Measurements from ENCODE around the gene MOB2.

Gene MOB2

DNA sequence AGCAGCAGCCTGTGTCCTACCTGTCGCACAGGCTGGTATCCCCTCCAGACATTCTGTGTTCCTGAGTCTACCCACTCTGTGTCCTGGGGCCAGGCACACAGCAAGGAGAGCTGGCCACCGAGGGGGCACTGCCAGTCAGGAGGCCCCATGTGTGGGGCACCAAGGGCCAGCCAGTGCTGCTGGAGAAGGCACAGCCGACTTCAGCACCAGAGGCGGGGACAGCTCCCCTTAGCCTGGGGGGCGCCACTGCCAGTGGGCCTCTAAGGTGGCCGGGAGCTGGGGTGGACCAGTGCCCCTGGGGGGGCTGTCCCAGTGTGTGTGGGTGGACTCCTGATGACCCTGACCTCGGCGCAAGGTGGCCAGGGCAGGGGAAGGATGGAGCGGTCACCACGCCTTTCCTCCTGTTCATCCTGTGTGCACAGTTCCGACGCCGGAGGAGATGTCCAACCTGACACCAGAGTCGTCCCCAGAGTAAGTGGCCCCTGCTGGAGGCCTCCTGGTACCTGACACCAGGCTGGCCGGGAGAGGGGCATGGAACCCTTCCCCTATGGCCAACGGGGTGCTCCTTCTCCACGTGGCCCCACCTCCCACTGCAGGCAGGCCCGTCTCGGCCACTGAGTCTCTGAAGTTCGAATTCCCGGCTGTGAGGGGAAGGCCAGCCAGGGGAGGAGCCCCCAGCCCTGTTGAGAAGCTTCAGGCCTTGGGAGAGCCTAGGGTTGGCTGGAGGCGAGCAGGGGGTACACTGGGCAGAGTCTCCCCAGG lies 35.4 kb downstream of the MOB2 start:
- no peaks in the 10 kb centered on the region for H3K36me3 ChIP-seq (replicated peaks)
- no peak overlapping the region for H3K4me3 ChIP-seq (ENCODE audit: low read depth, low read length)
- DNase-seq: no peak
- no peak overlapping the region for H3K27ac ChIP-seq
- no peaks in the 10 kb centered on the region for H3K27me3 ChIP-seq (replicated peaks)
- in situ Hi-C loops (cut with HindIII; ENCODE audit: low pct_ligation_motif_present, low sequenced_read_pairs): no loop called here
- TF ChIP-seq, protein P1, sequence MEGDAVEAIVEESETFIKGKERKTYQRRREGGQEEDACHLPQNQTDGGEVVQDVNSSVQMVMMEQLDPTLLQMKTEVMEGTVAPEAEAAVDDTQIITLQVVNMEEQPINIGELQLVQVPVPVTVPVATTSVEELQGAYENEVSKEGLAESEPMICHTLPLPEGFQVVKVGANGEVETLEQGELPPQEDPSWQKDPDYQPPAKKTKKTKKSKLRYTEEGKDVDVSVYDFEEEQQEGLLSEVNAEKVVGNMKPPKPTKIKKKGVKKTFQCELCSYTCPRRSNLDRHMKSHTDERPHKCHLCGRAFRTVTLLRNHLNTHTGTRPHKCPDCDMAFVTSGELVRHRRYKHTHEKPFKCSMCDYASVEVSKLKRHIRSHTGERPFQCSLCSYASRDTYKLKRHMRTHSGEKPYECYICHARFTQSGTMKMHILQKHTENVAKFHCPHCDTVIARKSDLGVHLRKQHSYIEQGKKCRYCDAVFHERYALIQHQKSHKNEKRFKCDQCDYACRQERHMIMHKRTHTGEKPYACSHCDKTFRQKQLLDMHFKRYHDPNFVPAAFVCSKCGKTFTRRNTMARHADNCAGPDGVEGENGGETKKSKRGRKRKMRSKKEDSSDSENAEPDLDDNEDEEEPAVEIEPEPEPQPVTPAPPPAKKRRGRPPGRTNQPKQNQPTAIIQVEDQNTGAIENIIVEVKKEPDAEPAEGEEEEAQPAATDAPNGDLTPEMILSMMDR (IDR thresholded peaks at IDR 0.05; ENCODE audit: low read depth, low read length, missing control alignments): no peak

DNA sequence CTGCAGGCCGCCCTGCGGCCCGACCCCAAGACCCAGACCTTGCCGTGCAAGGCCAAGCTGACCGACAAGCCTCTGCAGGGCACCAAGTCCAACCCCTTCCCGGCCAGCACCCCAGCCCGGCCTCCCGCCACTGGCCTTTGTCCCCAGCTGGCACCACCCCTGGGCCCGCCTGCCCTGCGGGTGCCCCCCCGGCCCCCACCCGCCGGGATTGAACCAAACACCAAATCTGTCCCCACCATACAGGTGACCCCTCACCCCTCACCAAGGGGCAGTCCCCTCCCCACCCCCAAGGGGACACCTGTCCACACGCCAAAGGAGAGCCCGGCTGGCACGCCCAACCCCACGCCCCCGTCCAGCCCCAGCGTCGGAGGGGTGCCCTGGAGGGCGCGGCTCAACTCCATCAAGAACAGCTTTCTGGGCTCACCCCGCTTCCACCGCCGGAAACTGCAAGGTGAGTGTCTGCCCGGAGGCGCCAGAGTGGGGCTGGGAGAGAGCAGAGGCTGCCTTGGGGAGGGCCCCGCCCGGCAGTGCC lies 36.2 kb downstream of the MOB2 start:
- no peak overlapping the region for H3K4me3 ChIP-seq (ENCODE audit: low read depth, low read length)
- TF ChIP-seq, protein P1 (IDR thresholded peaks at IDR 0.05; ENCODE audit: low read depth, low read length, missing control alignments): no peak
- no peak for DNase-seq
- no peak overlapping the region for H3K27ac ChIP-seq
- H3K27me3 ChIP-seq (replicated peaks): no peaks in the 10 kb centered on the region
- H3K36me3 ChIP-seq (replicated peaks): no peaks in the 10 kb centered on the region
- in situ Hi-C loops (cut with HindIII; ENCODE audit: low pct_ligation_motif_present, low sequenced_read_pairs): no loop called here

DNA sequence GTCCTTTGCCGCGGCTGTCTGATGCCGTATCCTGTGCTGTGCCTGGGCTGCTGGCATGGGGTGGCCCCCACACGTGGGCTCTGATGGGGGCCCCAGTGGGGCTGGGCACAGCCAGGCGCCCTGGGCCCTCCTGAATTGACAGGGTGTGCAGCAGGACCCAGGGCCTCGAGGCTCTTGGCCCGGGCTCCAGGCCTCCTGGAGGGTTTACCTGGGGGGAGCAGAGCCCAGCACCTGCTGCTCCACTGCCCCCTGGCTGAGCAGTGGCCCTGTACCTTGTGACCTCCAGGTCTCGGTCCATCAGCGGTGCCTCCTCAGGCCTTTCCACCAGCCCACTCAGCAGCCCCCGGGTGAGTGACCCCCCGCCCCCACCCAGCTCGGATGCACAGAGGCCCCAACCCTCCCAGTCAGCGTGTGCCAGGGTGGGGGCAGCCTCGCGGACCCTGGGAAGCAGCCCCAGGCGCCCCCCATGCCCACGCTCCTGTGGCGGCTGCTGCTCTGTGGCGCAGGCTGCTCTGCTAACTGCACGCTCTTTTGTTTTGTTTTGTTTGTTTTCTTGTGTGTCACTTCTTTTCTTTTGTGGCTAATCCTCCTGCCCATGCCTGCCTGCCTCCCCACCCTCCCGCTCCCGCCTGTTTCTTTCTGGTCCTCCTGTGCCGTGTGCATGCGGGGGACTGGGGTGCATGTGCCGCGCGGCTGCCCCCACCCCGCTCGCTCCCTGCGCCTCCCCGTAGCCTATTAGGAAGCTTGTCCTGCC lies 36.9 kb downstream of the MOB2 start:
- Histone ChIP-seq H3K4me3 (ENCODE audit: low read depth, low read length) (no peak overlapping the region), H3K36me3 (replicated peaks) (no peaks in the 10 kb centered on the region), H3K27ac (no peak overlapping the region), H3K27me3 (replicated peaks) (no peaks in the 10 kb centered on the region)
- DNase-seq: no peak
- in situ Hi-C loops (cut with HindIII; ENCODE audit: low pct_ligation_motif_present, low sequenced_read_pairs): no loop called here
- TF ChIP-seq, protein P1 (IDR thresholded peaks at IDR 0.05; ENCODE audit: low read depth, low read length, missing control alignments): no peak

DNA sequence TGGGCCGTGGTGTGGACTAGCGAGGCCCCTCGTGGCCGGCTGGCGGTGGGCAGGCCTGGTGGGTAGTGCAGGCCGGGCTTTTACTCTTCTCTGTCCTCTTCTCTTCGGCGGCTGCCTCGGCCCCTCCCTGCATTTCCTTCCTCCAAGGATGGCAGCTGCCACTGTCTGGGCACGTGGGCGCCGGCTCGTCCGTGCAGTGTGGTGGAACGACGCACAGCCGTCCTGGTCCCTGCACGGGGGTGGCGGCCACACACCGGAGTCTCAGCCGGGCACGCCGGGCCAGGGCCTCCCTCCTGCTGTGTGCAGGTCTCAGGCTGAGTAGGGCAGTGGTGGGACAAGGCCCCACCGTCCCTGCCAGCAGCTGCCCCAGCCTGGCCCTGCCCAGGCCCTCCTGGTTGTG lies 37.7 kb downstream of the MOB2 start:
- Histone ChIP-seq H3K27me3 (replicated peaks) (no peaks in the 10 kb centered on the region), H3K4me3 (ENCODE audit: low read depth, low read length) (no peak overlapping the region), H3K36me3 (replicated peaks) (no peaks in the 10 kb centered on the region), H3K27ac (no peak overlapping the region)
- in situ Hi-C loops (cut with HindIII; ENCODE audit: low pct_ligation_motif_present, low sequenced_read_pairs): no loop called here
- TF ChIP-seq, protein P1 (IDR thresholded peaks at IDR 0.05; ENCODE audit: low read depth, low read length, missing control alignments): no peak
- DNase-seq: no peak

DNA sequence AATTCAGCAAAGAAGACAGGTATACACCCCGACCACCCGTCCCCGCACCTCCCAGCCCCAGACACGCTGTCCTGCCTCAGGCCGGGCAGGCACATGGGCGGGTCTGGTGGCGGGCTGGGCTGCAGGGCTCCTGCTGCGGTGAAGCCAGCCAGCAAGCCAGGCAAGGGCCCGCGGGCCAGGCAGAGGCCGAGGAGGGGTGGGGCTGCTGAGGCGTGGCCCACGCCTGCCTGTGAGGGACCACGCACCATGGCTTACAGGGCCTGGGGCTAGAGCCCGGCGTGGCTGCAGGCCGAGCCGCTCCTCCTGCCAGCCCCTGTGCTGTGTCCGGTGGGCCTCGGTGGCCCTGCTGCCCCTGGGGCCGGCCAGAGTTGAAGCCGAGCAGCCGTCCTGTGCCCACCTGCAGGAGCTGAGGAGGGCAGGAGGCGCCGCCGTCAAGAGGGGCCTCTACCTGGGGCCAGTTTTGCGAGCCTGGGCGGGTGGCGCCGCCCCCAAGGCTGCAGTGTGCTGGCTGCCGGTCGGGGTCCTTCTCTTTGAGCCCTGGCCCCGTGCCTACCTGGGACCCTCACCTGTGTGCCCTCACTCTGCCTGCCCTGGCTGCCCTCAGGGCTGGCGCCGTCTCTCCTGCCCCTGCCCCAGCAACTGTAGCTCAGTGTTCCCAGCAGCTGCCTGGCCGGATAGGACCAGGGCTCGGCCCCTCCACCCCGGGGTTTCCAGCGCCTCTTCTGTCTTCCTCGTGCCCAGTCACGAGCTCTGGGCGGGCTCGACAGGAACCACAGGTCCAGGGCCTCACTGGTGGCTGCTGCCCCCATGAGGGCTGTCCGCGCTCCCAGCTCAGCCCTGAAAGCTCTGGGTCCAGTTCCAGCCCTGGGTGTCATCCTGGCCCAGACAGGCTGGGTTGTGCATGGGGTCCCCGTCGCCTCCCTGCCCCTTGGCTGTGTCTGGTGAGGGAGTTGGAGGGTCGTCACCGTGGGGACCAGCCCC lies 38.4 kb downstream of the MOB2 start:
- TF ChIP-seq, protein P1 (IDR thresholded peaks at IDR 0.05; ENCODE audit: low read depth, low read length, missing control alignments): no peak
- no peak overlapping the region for H3K4me3 ChIP-seq (ENCODE audit: low read depth, low read length)
- H3K27ac ChIP-seq: no peak overlapping the region
- no peak for DNase-seq
- H3K27me3 ChIP-seq (replicated peaks): no peaks in the 10 kb centered on the region
- no peaks in the 10 kb centered on the region for H3K36me3 ChIP-seq (replicated peaks)
- in situ Hi-C loops (cut with HindIII; ENCODE audit: low pct_ligation_motif_present, low sequenced_read_pairs): no loop called here
